ENCODE results near the gene ALKBH6.

ALKBH6 gene

DNA sequence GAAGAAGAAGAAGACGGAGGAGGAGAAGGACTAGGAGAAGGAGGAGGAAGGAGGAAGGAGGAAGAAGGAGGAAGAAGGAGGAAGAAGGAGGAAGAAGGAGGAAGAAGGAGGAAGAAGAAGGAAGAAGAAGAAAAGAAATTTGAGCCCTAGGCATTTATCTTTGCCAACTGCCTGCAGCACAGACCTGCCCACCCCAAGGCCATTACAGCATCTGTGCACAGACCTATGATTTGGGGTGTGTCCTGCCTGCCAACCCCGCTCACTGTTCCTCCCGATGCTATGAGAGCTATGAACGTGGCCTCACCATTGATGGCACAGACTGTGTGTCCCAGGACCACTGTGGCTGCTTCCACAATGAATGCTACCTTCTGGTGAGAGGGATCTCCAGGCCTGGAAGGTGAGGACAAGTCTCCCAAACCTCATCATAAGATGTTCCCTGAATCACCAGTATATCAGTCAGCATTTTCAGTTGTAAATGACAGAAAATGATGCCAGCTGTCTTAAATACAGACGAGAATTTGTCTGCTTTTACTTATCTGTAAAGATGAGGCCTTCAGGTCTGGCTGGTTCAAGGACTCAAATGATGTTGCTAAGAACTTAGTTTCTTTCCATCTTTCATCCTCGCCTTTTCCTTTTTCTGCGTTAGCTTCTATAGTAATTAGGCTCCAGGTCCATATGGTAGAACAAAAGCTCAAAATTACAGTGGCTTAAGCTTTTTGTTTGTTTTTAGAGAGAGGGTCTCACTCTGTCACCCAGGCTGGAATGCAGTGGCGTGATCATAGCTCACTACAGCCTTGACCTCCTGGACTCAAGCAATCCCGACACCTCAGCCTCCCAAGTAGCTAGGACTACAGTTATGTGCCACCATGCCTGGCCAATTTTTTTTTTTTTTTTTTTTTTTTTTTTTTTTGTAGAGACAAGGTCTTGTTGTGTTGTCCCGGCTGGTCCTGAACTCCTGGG lies 23.0 kb downstream of the ALKBH6 start:
- no peak for TF ChIP-seq EZH2phosphoT487 (IDR thresholded peaks at IDR 0.05; ENCODE audit: low read depth)
- TF ChIP-seq, protein P1, sequence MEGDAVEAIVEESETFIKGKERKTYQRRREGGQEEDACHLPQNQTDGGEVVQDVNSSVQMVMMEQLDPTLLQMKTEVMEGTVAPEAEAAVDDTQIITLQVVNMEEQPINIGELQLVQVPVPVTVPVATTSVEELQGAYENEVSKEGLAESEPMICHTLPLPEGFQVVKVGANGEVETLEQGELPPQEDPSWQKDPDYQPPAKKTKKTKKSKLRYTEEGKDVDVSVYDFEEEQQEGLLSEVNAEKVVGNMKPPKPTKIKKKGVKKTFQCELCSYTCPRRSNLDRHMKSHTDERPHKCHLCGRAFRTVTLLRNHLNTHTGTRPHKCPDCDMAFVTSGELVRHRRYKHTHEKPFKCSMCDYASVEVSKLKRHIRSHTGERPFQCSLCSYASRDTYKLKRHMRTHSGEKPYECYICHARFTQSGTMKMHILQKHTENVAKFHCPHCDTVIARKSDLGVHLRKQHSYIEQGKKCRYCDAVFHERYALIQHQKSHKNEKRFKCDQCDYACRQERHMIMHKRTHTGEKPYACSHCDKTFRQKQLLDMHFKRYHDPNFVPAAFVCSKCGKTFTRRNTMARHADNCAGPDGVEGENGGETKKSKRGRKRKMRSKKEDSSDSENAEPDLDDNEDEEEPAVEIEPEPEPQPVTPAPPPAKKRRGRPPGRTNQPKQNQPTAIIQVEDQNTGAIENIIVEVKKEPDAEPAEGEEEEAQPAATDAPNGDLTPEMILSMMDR (IDR thresholded peaks at IDR 0.05; ENCODE audit: low read depth, low read length), result no peak
- H3K27ac ChIP-seq (ENCODE audit: low read length), result no peak overlapping the region
- no peak overlapping the region for H3K4me2 ChIP-seq (ENCODE audit: low read length)
- peaks cover 11% of the 10 kb centered on the region for H3K79me2 ChIP-seq (ENCODE audit: low read length)
- H4K20me1 ChIP-seq (ENCODE audit: insufficient read depth, low read length), result no peaks in the 10 kb centered on the region
- H3K4me1 ChIP-seq (ENCODE audit: low read length), result peaks cover 27% of the 10 kb centered on the region
- H3K36me3 ChIP-seq (replicated peaks; ENCODE audit: low read depth, low read length), result no peaks in the 10 kb centered on the region
- H3K9me3 ChIP-seq (ENCODE audit: insufficient read depth, low read length), result peaks cover 6% of the 10 kb centered on the region; the same call in 1 of the 2 replicates
- no peak overlapping the region for H2AFZ ChIP-seq (ENCODE audit: low read depth, low read length)
- H3K27me3 ChIP-seq (ENCODE audit: low read depth, low read length), result no peaks in the 10 kb centered on the region
- no peak overlapping the region for H3K4me3 ChIP-seq (ENCODE audit: low read length)
- H3K9ac ChIP-seq (ENCODE audit: low read length), result no peak overlapping the region

DNA sequence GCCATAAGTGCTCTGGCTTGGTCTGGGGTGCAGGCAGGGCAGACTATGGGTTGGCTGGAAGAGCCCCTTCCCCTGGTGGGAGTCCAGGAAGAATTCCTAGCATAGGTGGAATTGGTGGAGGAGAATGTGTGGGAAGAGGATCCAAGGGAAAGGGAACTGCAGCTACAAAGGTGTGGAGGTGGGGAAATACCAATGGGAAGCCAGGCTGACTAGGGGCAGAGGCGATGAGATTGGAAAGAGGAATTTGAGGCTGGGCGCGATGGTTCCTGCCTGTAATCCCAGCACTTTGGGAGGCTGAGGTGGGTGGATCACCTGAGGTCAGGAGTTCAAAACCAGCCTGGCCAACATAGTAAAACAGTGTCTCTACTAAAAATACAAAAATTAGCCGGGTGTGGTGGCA lies 23.9 kb downstream of the ALKBH6 start:
- TF ChIP-seq, protein P1 (IDR thresholded peaks at IDR 0.05; ENCODE audit: low read depth, low read length), result no peak
- TF ChIP-seq EZH2phosphoT487 (IDR thresholded peaks at IDR 0.05; ENCODE audit: low read depth), result no peak
- Histone ChIP-seq H3K4me2 (ENCODE audit: low read length) (no peak overlapping the region), H4K20me1 (ENCODE audit: insufficient read depth, low read length) (no peaks in the 10 kb centered on the region), H3K79me2 (ENCODE audit: low read length) (peaks cover 2% of the 10 kb centered on the region), H3K27me3 (ENCODE audit: low read depth, low read length) (no peaks in the 10 kb centered on the region), H3K9me3 (ENCODE audit: insufficient read depth, low read length) (peaks cover 6% of the 10 kb centered on the region; the same call in 1 of the 2 replicates), H3K4me1 (ENCODE audit: low read length) (peaks cover 24% of the 10 kb centered on the region), H3K4me3 (ENCODE audit: low read length) (no peak overlapping the region), H3K9ac (ENCODE audit: low read length) (no peak overlapping the region), H3K36me3 (replicated peaks; ENCODE audit: low read depth, low read length) (no peaks in the 10 kb centered on the region), H3K27ac (ENCODE audit: low read length) (no peak overlapping the region), H2AFZ (ENCODE audit: low read depth, low read length) (no peak overlapping the region)

DNA sequence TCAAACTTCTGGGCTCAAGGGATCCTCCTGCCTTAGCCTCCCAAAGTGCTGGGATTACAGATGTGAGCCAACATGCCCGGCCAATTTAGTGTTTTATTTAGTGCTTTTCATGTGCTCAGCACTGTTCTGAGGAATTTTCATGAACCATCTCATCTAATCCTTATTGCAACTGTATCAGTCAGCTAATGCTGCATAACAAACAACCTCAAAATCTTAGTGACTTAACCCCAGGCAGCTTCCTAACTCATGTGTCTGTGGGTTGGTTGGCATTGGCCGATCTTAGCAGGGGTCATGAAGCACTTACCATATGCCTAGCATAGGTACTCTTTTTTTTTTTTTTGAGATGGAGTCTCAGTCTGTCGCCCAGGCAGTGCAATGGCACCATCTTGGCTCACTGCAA lies 25.2 kb downstream of the ALKBH6 start:
- H3K9me3 ChIP-seq (ENCODE audit: insufficient read depth, low read length), result peaks cover 6% of the 10 kb centered on the region; the same call in 1 of the 2 replicates

DNA sequence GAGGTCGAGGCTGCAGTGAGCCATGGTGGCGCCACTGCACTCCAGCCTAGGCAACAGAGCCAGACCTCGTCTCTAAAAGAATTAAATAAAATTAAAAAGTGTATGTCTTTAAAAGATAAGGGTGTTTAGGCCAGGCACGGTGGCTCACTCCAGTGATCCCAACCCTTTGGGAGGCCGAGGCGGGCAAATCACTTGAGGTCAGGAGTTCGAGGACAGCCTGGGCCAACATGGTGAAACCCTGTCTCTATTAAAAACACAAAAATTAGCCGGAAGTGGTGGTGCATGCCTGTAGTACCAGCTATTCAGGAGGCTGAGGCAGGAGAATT lies 26.5 kb downstream of the ALKBH6 start:
- no peaks in the 10 kb centered on the region for H3K36me3 ChIP-seq (replicated peaks; ENCODE audit: low read depth, low read length)
- H3K79me2 ChIP-seq (ENCODE audit: low read length), result no peaks in the 10 kb centered on the region
- peaks cover 6% of the 10 kb centered on the region; the same call in 1 of the 2 replicates for H3K9me3 ChIP-seq (ENCODE audit: insufficient read depth, low read length)
- peaks cover 3% of the 10 kb centered on the region; the same call in 1 of the 2 replicates for H3K27me3 ChIP-seq (ENCODE audit: low read depth, low read length)
- H3K27ac ChIP-seq (ENCODE audit: low read length), result no peak overlapping the region
- peak overlapping the region; percentile 59; the same call in 1 of the 2 replicates for H2AFZ ChIP-seq (ENCODE audit: low read depth, low read length)
- H3K4me1 ChIP-seq (ENCODE audit: low read length), result peaks cover 9% of the 10 kb centered on the region
- peak overlapping the region; percentile 75 for H3K4me3 ChIP-seq (ENCODE audit: low read length)
- H3K4me2 ChIP-seq (ENCODE audit: low read length), result peak overlapping the region; percentile 52
- no peak for TF ChIP-seq EZH2phosphoT487 (IDR thresholded peaks at IDR 0.05; ENCODE audit: low read depth)
- TF ChIP-seq, protein P1 (IDR thresholded peaks at IDR 0.05; ENCODE audit: low read depth, low read length), result no peak
- H3K9ac ChIP-seq (ENCODE audit: low read length), result peak overlapping the region; percentile 40
- H4K20me1 ChIP-seq (ENCODE audit: insufficient read depth, low read length), result no peaks in the 10 kb centered on the region

More for the DNA sequence above, 25.2 kb downstream of the ALKBH6 start:
- Histone ChIP-seq H3K4me3 (ENCODE audit: low read length) (no peak overlapping the region), H3K27me3 (ENCODE audit: low read depth, low read length) (0 out of 2 replicates have a peak, but pooled peaks cover 3% of the 10 kb centered on the region), H4K20me1 (ENCODE audit: insufficient read depth, low read length) (no peaks in the 10 kb centered on the region), H3K79me2 (ENCODE audit: low read length) (no peaks in the 10 kb centered on the region), H3K27ac (ENCODE audit: low read length) (no peak overlapping the region), H3K4me1 (ENCODE audit: low read length) (peaks cover 22% of the 10 kb centered on the region), H3K9ac (ENCODE audit: low read length) (no peak overlapping the region), H3K36me3 (replicated peaks; ENCODE audit: low read depth, low read length) (no peaks in the 10 kb centered on the region), H3K4me2 (ENCODE audit: low read length) (no peak overlapping the region), H2AFZ (ENCODE audit: low read depth, low read length) (no peak overlapping the region)
- TF ChIP-seq, protein P1 (IDR thresholded peaks at IDR 0.05; ENCODE audit: low read depth, low read length), result no peak
- no peak for TF ChIP-seq EZH2phosphoT487 (IDR thresholded peaks at IDR 0.05; ENCODE audit: low read depth)

All from OCI-LY3 (cell line).